Esophagus squamous epithelium (tissue), 4 donors: ENCODE data around the gene NBPF9.
"Not testable (repeated sequence)": the region's sequence is repeated elsewhere in the genome, so short reads cannot be mapped to it uniquely, and the experiment has no call there.

Experiments used
- POLR2A ChIP-seq, 4 donors: fragments of 450-650 bp; IDR thresholded peaks; one replicate each; pipeline ENCODE4 v1.6.1; 2017; ENCODE audit warnings: antibody characterized with exemption in 4 of 4, mild to moderate bottlenecking in 4 of 4, moderate library complexity in 3 of 4
- TF ChIP-seq, protein P1 (sequence below), 6 experiments: fragments of 450-650 bp in 4 of 6; fragments of 200-600 bp in 2 of 6; sonication (generic) in 2 of 6; IDR thresholded peaks; one replicate each; pipeline ENCODE4 v1.5.1; 2016 to 2019; ENCODE audit warnings: antibody characterized with exemption in 6 of 6, mild to moderate bottlenecking in 4 of 6, moderate library complexity in 4 of 6

DNA sequence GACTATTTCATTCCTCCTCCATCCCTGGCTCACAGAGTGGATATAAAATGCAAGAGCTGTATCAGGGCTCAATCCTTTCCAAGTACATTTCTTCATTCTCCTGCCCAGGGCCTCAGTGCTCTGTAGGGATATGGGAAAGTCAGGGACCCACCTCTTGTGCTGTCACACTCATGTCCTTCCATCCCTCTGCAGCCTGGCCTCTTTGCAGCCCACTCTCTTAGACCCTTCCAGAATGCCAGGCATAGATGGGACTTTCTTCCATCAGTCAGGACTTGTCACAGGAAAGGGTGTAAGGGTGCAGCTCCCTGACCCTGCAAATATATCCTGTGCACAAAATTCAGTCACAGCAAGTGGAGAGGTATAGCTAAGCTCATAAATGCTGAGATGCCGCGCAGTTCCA lies 86.7 kb downstream of the NBPF9 start:
- TF ChIP-seq, protein P1, sequence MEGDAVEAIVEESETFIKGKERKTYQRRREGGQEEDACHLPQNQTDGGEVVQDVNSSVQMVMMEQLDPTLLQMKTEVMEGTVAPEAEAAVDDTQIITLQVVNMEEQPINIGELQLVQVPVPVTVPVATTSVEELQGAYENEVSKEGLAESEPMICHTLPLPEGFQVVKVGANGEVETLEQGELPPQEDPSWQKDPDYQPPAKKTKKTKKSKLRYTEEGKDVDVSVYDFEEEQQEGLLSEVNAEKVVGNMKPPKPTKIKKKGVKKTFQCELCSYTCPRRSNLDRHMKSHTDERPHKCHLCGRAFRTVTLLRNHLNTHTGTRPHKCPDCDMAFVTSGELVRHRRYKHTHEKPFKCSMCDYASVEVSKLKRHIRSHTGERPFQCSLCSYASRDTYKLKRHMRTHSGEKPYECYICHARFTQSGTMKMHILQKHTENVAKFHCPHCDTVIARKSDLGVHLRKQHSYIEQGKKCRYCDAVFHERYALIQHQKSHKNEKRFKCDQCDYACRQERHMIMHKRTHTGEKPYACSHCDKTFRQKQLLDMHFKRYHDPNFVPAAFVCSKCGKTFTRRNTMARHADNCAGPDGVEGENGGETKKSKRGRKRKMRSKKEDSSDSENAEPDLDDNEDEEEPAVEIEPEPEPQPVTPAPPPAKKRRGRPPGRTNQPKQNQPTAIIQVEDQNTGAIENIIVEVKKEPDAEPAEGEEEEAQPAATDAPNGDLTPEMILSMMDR (IDR thresholded peaks at IDR 0.05), result not testable (repeated sequence)
- TF ChIP-seq POLR2A (IDR thresholded peaks at IDR 0.05), result not testable (repeated sequence)
